ENCODE data around the gene CCNYL1.

The CCNYL1 gene

GRCh38 chr2:207801259-207801658, 89.8 kb downstream of the CCNYL1 start:
- DNase-seq: peak in 1 of 2 experiments; percentile 24

GRCh38 chr2:207802650-207803049, 91.2 kb downstream of the CCNYL1 start:
- DNase-seq: no peak
